NCI-H226 (cell line): ENCODE measurements around the gene PI4KA.
"Not testable (repeated sequence)": the region's sequence is repeated elsewhere in the genome, so short reads cannot be mapped to it uniquely, and the experiment has no call there.

ENCODE experiments used
- DNase-seq: peaks from one replicate; pipeline ENCODE4 v3.0.0-alpha.2; 2015

The PI4KA gene

GRCh38 chr22:20690586-20691317, 167.9 kb downstream of the PI4KA start:
- not testable (repeated sequence) for DNase-seq

DNA sequence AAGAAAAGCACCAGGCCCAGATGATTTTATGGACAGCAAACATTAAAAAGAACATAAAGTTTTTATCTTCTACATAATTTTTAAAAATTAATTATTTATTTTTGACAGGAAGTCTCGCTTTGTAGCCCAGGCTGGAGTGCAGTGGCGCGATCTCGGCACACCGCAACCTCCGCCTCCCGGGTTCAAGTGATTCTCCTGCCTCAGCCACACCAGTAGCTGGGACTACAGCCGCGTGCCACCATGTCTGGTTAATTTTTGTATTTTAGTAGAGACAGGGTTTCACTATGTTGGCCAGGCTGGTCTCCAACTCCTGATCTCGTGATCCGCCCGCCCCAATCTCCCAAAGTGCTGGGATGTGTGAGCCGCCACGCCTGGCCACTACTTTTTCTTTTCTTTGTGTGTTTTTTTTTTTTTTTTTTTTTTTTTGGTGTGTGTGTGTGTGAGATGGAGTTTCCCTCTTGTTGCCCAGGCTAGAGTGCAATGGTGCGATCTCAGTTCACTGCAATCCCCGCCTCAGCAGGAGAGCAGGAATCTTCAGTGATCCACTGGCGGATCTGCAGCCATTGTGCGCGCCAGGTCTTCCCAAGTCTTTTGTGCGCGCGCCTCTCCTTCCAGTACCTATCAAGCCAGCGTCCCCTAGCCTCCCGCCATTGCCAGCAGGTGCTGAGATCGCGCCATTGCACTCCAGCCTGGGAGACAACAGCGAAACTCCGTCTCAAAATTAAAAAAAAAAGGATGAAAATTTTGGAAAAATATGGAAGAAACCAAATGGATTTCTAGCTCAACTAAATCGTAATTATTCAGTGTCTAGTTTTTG, 171.0 kb downstream of the PI4KA start:
- DNase-seq, result not testable (repeated sequence)

- not testable (repeated sequence) for DNase-seq
These were observed 172.8 kb downstream of the PI4KA start for GRCh38 chr22:20685764-20686163.

DNA sequence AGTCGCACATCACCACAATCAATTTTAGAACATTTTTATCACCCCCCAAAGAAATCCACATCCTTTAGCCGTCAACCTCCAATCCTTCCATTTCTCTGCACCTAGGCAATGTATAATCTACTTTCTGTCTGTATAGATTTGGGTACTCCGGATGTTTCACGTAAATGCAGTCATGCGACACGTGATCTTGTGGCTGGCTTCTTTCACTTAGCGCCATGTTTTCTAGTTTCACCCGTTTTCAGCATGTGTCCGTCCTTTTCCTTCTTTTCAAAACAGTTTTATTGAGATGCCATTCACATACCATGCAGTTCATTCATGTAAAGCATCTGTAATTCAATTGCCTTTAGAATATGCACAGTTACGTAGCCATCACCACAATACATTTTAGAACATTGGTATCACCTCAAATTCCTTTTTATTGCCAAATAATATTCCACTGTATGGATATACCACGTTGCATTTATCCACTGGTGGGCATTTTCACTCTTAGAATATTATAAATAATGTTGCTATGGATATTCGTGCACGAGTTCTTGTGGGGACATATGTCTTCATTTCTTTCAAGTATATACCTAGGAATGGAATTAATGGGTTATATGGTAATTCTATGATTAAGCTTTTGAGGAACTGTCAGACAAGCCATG, 179.7 kb downstream of the PI4KA start:
- not testable (repeated sequence) for DNase-seq

GRCh38 chr22:20677684-20678242, 180.8 kb downstream of the PI4KA start:
- no peak for DNase-seq

GRCh38 chr22:20675613-20676012, 183.0 kb downstream of the PI4KA start:
- not testable (repeated sequence) for DNase-seq

DNA sequence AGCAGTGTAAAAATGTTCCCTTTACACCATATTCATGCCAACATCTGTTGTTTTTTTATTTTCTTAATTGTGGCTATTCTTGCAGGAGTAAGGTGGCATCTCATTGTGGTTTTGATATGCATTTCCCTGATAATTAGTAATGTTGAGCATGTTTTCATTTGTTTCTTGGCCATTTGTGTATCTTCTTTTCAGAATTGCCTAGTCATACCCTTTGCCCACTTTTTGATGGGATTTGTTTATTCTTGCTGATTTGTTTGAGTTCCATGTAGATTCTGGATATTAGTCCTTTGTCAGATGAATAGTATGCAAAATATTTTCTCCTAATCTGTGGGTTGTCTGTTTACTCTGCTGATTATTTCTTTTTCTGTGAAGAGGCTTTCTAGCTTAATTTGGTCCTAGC, 183.6 kb downstream of the PI4KA start:
- DNase-seq, result no peak

GRCh38 chr22:20673295-20674195, 185.1 kb downstream of the PI4KA start:
- DNase-seq, result no peak

- no peak for DNase-seq
These were observed 185.9 kb downstream of the PI4KA start for GRCh38 chr22:20672732-20673131.

GRCh38 chr22:20672082-20672424, 186.6 kb downstream of the PI4KA start:
- no peak for DNase-seq

DNA sequence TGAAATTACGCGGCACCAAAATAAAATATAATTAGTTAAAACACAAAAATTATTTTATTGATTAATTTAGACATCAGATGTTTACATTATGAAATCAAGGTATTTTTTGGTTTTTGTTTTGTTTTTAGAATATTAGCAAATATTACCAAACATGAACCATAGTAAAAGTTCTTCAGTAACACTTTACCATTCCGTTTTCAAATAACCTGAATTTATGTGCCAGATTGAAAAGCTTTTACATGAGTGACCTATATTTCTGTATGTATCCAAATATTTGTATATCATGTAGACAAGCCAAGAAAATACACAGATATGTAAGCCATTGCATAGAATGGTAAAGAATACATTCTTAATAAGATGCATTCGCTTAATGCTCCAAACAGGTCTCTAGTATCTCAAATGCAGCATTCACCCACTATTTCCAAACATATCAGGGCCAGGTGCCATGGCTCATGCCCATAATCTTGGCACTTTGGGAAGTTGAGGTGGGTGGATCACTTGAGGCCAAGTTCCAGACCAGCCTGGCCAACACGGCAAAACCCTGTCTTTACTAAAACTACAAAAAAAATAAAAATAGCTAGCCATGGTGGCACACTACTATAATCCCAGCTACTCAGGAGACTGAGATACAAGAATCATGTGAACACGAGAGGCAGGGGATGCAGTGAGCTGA, 187.1 kb downstream of the PI4KA start:
- no peak for DNase-seq

DNA sequence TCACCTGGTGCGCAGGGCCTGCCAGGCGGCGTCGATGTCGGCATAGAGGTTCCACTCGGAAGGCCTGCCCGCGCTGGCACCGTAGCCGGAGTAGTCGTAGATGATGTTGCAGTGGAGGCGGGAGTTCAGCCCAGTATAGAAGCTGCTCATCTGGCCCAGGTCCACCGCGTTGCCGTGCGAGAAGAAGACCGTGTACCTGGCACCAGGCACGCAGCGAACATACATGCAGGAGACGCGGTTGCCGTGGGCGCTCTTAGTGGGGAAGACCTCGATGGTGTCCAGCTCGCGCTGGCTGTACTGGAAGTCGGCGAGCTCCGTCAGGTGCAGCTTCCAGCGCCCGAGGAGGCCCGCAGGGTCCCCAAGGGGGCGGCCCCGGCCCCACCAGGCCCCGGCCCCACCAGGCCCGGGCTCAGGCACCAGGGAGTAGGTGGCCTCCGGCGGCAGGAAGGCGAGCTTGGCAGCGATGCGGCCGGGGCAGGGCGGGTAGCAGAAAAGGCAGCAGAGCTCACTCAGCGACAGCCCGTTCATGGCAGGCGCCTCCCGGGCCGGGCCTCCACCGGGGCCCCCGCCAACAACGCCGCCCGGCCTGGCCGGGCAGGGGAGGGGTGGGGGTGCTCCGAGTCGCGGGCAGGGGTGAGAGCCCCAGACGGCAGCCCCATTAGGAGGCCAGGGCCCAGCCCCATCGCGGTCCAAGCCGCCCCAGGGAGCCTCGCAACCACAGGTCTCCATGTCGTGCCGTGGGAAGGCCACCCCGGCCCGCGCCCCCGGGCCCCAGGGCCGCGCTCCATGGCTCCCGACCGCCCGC, 188.0 kb downstream of the PI4KA start:
- DNase-seq, result not testable (repeated sequence)

DNA sequence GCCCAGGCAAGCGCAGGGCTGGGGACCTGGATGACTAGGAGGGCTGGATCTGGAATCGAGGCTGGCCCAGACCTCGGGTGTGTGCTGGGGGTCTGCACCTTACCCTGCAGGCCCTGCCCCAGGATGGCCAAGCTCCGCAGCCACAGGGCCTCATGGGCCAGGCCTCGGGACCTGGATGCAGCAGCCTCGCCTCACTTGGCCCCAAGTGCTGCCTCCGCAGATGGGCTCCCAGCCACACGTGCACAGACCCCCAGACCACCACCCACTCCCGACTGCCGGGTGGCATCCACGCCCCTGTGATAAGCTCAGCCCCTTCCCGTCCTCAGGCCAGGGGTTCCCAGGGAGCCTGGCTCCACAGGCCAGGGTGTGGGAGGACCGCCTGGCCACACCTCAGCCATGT, 188.7 kb downstream of the PI4KA start:
- DNase-seq, result not testable (repeated sequence)

- not testable (repeated sequence) for DNase-seq
These were observed 189.1 kb downstream of the PI4KA start for GRCh38 chr22:20669471-20669870.

- DNase-seq, result not testable (repeated sequence)
These were observed 189.8 kb downstream of the PI4KA start for GRCh38 chr22:20668769-20669168.

- not testable (repeated sequence) for DNase-seq
These were observed 190.4 kb downstream of the PI4KA start for GRCh38 chr22:20668226-20668625.

GRCh38 chr22:20667548-20667947, 191.1 kb downstream of the PI4KA start:
- DNase-seq, result not testable (repeated sequence)

DNA sequence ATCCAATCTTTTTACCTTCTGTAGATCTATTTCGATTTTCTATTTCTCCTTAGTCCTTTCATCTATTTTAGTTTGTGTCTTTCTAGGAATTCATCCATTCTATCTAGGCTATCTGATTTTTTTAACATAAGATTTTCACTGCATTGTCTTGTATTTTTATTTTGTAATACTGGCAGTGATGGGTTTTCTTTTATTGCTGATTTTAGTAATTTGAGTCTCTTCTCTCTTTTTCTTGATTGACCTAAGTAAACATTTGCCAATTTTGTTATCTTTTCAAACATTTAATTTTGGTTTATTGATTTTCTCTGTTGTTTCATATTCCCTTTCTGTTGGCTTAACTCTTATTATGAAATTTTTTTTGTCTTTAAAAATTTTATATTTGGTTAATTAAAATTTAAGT, 192.1 kb downstream of the PI4KA start:
- DNase-seq, result no peak

- DNase-seq, result no peak
These were observed 194.0 kb downstream of the PI4KA start for GRCh38 chr22:20664594-20664959.

DNA sequence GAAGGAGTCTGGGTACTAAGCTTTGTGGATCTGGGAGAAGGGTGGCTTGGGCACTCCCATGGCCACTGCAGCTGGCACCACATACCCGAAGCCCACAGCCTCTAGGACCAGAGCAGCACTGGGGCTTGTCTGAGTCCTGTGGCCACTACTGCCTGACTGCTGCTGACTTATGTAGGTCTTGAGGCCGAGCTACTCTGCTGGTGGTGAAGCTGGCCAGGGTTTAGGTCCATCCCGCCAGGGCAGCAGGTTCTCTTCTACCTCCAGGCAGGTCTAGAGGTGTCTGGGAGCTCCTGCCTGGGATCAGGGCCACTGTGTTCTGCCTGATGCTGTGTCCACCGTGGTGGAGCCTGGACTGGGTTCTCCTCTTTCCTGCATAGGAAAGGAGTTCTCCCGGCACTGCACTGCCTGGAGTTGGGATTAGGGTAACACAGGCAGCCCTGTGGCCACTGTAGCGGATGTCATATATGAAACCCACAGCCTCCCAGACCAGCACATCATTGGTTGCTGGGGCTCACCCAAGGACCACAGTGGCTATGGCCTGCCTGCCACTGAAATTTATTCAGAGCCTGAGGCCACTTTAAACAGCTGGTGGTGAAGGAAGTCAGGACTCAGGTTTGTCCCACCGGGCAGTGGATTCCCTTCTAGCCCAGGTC, 194.5 kb downstream of the PI4KA start:
- no peak for DNase-seq
